Keratinocyte (primary cell): ENCODE measurements around the gene CRYBB1. TPM values are rescaled to one million over a fixed set of nuclear protein-coding genes. Genes with fewer than 3 reads are reported as not detected.

Experiments
- DNase-seq: peaks from one replicate; pipeline ENCODE4 v3.0.0-alpha.2; 2011; ENCODE audit warnings: low read depth, missing footprints, low spot score
- FAIRE-seq: peaks from 2 replicates; lab custom pipeline; 2011; peaks lifted over from hg19 to GRCh38; lab: Jason Lieb, UNC
- H2AFZ ChIP-seq: 2 replicates; pipeline ENCODE4 v1.6.0; 2012; ENCODE audit warnings: low read length, control low read depth, inconsistent platforms; ENCODE audit not compliant: control insufficient read depth
- H3K27ac ChIP-seq: 2 replicates; pipeline ENCODE4 v1.5.1; 2011; ENCODE audit warnings: low read length; ENCODE audit not compliant: control insufficient read depth, insufficient read depth
- H3K27me3 ChIP-seq: 3 replicates; pipeline ENCODE4 v1.6.0; 2011; ENCODE audit warnings: low read length; ENCODE audit not compliant: control insufficient read depth, insufficient read depth; ENCODE audit errors: extremely low read depth
- H3K36me3 ChIP-seq, 2 experiments: 2 replicates in 1 of 2; 3 replicates in 1 of 2; pipeline ENCODE4 v1.5.1; 2011; ENCODE audit warnings: low read length in 2 of 2, mild to moderate bottlenecking in 1 of 2; ENCODE audit not compliant: control insufficient read depth in 2 of 2, insufficient read depth in 2 of 2; ENCODE audit errors: extremely low read depth in 1 of 2
- H3K4me1 ChIP-seq: 3 replicates; pipeline ENCODE4 v1.5.1; 2011; ENCODE audit warnings: low read length; ENCODE audit not compliant: control insufficient read depth, insufficient read depth; ENCODE audit errors: extremely low read depth
- H3K4me2 ChIP-seq: 3 replicates; pipeline ENCODE4 v1.6.0; 2011; ENCODE audit warnings: low read depth, low read length; ENCODE audit not compliant: control insufficient read depth, insufficient read depth; ENCODE audit errors: extremely low read depth
- H3K4me3 ChIP-seq, 3 experiments: fragments of 200-600 bp in 1 of 3; sonication (generic) in 1 of 3; 2 replicates in 2 of 3; 3 replicates in 1 of 3; pipeline ENCODE4 v1.5.1; 2011 to 2016; ENCODE audit warnings: low read length in 3 of 3, mild to moderate bottlenecking in 3 of 3, control low read depth in 2 of 3, inconsistent platforms in 1 of 3, low read depth in 1 of 3, mixed read lengths in 1 of 3, mixed run types in 1 of 3, moderate library complexity in 1 of 3; ENCODE audit not compliant: control insufficient read depth in 2 of 3, insufficient read depth in 2 of 3; ENCODE audit errors: extremely low read depth in 1 of 3
- H3K79me2 ChIP-seq: 2 replicates; pipeline ENCODE4 v1.6.0; 2012; ENCODE audit warnings: low read length; ENCODE audit not compliant: control insufficient read depth, insufficient read depth
- H3K9ac ChIP-seq: 3 replicates; pipeline ENCODE4 v1.6.0; 2011; ENCODE audit warnings: low read length; ENCODE audit not compliant: control insufficient read depth, insufficient read depth; ENCODE audit errors: extremely low read depth
- H3K9me1 ChIP-seq: 3 replicates; pipeline ENCODE4 v1.6.0; 2011; ENCODE audit warnings: low read length; ENCODE audit not compliant: control insufficient read depth, insufficient read depth; ENCODE audit errors: extremely low read depth
- H3K9me3 ChIP-seq: 2 replicates; pipeline ENCODE4 v1.5.1; 2012; ENCODE audit warnings: low read depth, low read length; ENCODE audit not compliant: control insufficient read depth
- H4K20me1 ChIP-seq: 3 replicates; pipeline ENCODE4 v1.6.0; 2011; ENCODE audit warnings: low read length; ENCODE audit not compliant: control insufficient read depth, insufficient read depth; ENCODE audit errors: extremely low read depth
- CTCF ChIP-seq, 3 experiments: IDR thresholded peaks in 1 of 3; conservative IDR thresholded peaks in 1 of 3; optimal IDR thresholded peaks in 1 of 3; 2 replicates in 2 of 3; 3 replicates in 1 of 3; pipeline versions ENCODE3 to v1.5.1; 2011; ENCODE audit warnings: low read length in 3 of 3, mild to moderate bottlenecking in 3 of 3, moderate library complexity in 2 of 3, control low read depth in 1 of 3, inconsistent platforms in 1 of 3; ENCODE audit not compliant: insufficient read depth in 2 of 3; ENCODE audit errors: extremely low read depth in 1 of 3
- EZH2 ChIP-seq: IDR thresholded peaks from one replicate; pipeline ENCODE4 v1.6.1; 2012; ENCODE audit warnings: inconsistent platforms, mild to moderate bottlenecking, low read length, moderate library complexity
- dilution Hi-C: fragments of 300-500 bp; cut with MboI; formaldehyde crosslinking; loops from one replicate; pipeline ENCODE4 v1.7.0; 2020; ENCODE audit warnings: low sequenced_read_pairs; ENCODE audit not compliant: extremely low pct_ligation_motif_present
- polyA plus RNA-seq, 5 experiments: library from polyadenylated mRNA; depleted of rRNA in 3 of 5; stranded (reverse) in 3 of 5; stranded (forward) in 1 of 5; unstranded in 1 of 5; fragments of >200 nt; gene quantifications; 1 replicate in 1 of 5; 2 replicates in 3 of 5; 3 replicates in 1 of 5; pipeline versions ENCODE4 v1.2.1 to v1.2.3, GENCODE V29; 2011 to 2012; ENCODE audit warnings: missing spikeins in 2 of 5, low read depth in 1 of 5, low replicate concordance in 1 of 5

Gene CRYBB1
- polyA plus RNA-seq, 1 donor (not counting 4 experiments of a cell fraction or from before 2014, with no cell fraction given) = not detected

- Histone ChIP-seq H3K9me1 (no peaks in the 10 kb centered on the region), H3K4me2 (no peak overlapping the region), H3K27ac (no peak overlapping the region), H4K20me1 (peaks cover 2% of the 10 kb centered on the region), H3K36me3 (peaks cover 0 to 11% of the 10 kb centered on the region in 2 experiments), H3K27me3 (no peaks in the 10 kb centered on the region), H3K9ac (no peak overlapping the region), H2AFZ (no peak overlapping the region), H3K4me3 (no peak overlapping the region), H3K79me2 (peaks cover 25% of the 10 kb centered on the region), H3K4me1 (peaks cover 23% of the 10 kb centered on the region), H3K9me3 (no peaks in the 10 kb centered on the region)
- dilution Hi-C loops = no loop called here
- FAIRE-seq (no peak), DNase-seq (no peak)
- no peak for TF ChIP-seq CTCF (optimal IDR thresholded peaks at IDR 0.05 in 1 of 3, IDR thresholded peaks at IDR 0.05 in 1 of 3, conservative IDR thresholded peaks at IDR 0.05 in 1 of 3; ENCODE audit: extremely low read depth in 1 of 3, insufficient read depth in 2 of 3, low read length in 3 of 3)
- TF ChIP-seq EZH2 = no peak
These were observed 50.8 kb downstream of the CRYBB1 start for GRCh38 chr22:26566994-26567393.

- Histone ChIP-seq H3K9me3 (no peaks in the 10 kb centered on the region), H3K4me1 (peaks cover 23% of the 10 kb centered on the region), H3K9me1 (no peaks in the 10 kb centered on the region), H3K79me2 (peaks cover 28% of the 10 kb centered on the region), H2AFZ (no peak overlapping the region), H4K20me1 (peaks cover 2% of the 10 kb centered on the region), H3K9ac (no peak overlapping the region), H3K27me3 (no peaks in the 10 kb centered on the region), H3K36me3 (peaks cover 0 to 11% of the 10 kb centered on the region in 2 experiments), H3K4me3 (no peak overlapping the region), H3K4me2 (no peak overlapping the region), H3K27ac (no peak overlapping the region)
- dilution Hi-C loops = no loop called here
- no peak for DNase-seq
- TF ChIP-seq EZH2 = no peak
- no peak for TF ChIP-seq CTCF (optimal IDR thresholded peaks at IDR 0.05 in 1 of 3, IDR thresholded peaks at IDR 0.05 in 1 of 3, conservative IDR thresholded peaks at IDR 0.05 in 1 of 3; ENCODE audit: extremely low read depth in 1 of 3, insufficient read depth in 2 of 3, low read length in 3 of 3)
- FAIRE-seq = no peak
These were observed 51.9 kb downstream of the CRYBB1 start for GRCh38 chr22:26565889-26566288.
